CD4-positive, alpha-beta memory T cell (primary cell): ENCODE results near the gene GLE1. TPM values are rescaled to one million over a fixed set of nuclear protein-coding genes. Genes with fewer than 3 reads are reported as not detected.

Source experiments
- CTCF ChIA-PET: fragments of 350-600 bp; sonication (Branson Sonifier 250); formaldehyde crosslinking; loops from one replicate; lab custom pipeline; 2021; ENCODE audit warnings: inconsistent platforms; ENCODE audit not compliant: partially characterized antibody; lab: Charles Lee
- POLR2A ChIA-PET: fragments of 350-600 bp; sonication (Branson Sonifier 250); formaldehyde crosslinking; loops from one replicate; lab custom pipeline; 2021; ENCODE audit not compliant: partially characterized antibody; lab: Charles Lee
- DNase-seq, 5 donors: peaks; one replicate each; pipeline versions ENCODE4 v3.0.0 to v3.0.0-alpha.2; 2020 to 2022; ENCODE audit warnings: mixed read lengths in 1 of 5
- H3K27ac ChIP-seq: one replicate; pipeline ENCODE4 v1.7.0; 2013; ENCODE audit warnings: low read depth, low read length
- H3K27me3 ChIP-seq: 2 replicates; pipeline ENCODE4 v1.7.0; 2013; ENCODE audit warnings: mild to moderate bottlenecking, low read length, moderate library complexity; ENCODE audit not compliant: insufficient read depth
- H3K36me3 ChIP-seq: 2 replicates; pipeline ENCODE4 v1.7.0; 2013; ENCODE audit warnings: mild to moderate bottlenecking, low read length, moderate library complexity; ENCODE audit not compliant: insufficient read depth
- H3K4me1 ChIP-seq: 2 replicates; pipeline ENCODE4 v1.7.0; 2013; ENCODE audit warnings: mild to moderate bottlenecking, low read length, moderate library complexity; ENCODE audit not compliant: insufficient read depth
- H3K4me3 ChIP-seq, 2 donors: one replicate each; pipeline ENCODE4 v1.7.0; 2013; ENCODE audit warnings: low read length in 2 of 2, mild to moderate bottlenecking in 1 of 2
- H3K9me3 ChIP-seq, 2 donors: one replicate each; pipeline ENCODE4 v1.7.0; 2013; ENCODE audit warnings: low read length in 2 of 2, control low read depth in 1 of 2; ENCODE audit not compliant: control insufficient read depth in 1 of 2
- H3K27ac Mint-ChIP-seq, 7 donors: one replicate each; pipeline ENCODE4 v1.8.0; 2020 to 2021; ENCODE audit warnings: mixed read lengths in 7 of 7, mild to moderate bottlenecking in 6 of 7, inconsistent platforms in 3 of 7, moderate library complexity in 3 of 7
- H3K27me3 Mint-ChIP-seq, 2 donors: one replicate each; pipeline ENCODE4 v1.8.0; 2020 to 2021; ENCODE audit warnings: mixed read lengths in 2 of 2
- H3K36me3 Mint-ChIP-seq, 2 donors: one replicate each; pipeline ENCODE4 v1.8.0; 2020 to 2021; ENCODE audit warnings: mixed read lengths in 2 of 2, inconsistent platforms in 1 of 2, mild to moderate bottlenecking in 1 of 2
- H3K4me1 Mint-ChIP-seq, 4 donors: one replicate each; pipeline ENCODE4 v1.8.0; 2020 to 2021; ENCODE audit warnings: mixed read lengths in 4 of 4, mild to moderate bottlenecking in 1 of 4
- H3K4me3 Mint-ChIP-seq, 8 donors: one replicate each; pipeline ENCODE4 v1.8.0; 2020 to 2021; ENCODE audit warnings: mixed read lengths in 8 of 8, mild to moderate bottlenecking in 7 of 8, moderate library complexity in 6 of 8, inconsistent platforms in 3 of 8
- H3K9me3 Mint-ChIP-seq, 8 donors: one replicate each; pipeline ENCODE4 v1.8.0; 2020 to 2021; ENCODE audit warnings: mixed read lengths in 8 of 8, mild to moderate bottlenecking in 5 of 8, inconsistent platforms in 3 of 8, moderate library complexity in 1 of 8
- intact Hi-C: fragments of 100-400 bp; cut with micrococcal nuclease; formaldehyde crosslinking; loops from one replicate; pipeline ENCODE4 v1.15.1; 2023
- polyA plus RNA-seq, 2 donors: library from polyadenylated mRNA; unstranded; fragments of 300-500 nt; fragmentation: Illumina TruSeq; gene quantifications; one replicate each; pipeline ENCODE4 v1.2.3, GENCODE V29; 2021
- total RNA-seq, 2 experiments: library from RNA; stranded (reverse); gene quantifications; one replicate each; pipeline ENCODE4 v1.2.3, GENCODE V29; 2021

Gene GLE1
- total and polyA plus RNA-seq, 4 experiments from 2014 or later, result 22.4 to 32.2 (median 31.2) TPM

DNA sequence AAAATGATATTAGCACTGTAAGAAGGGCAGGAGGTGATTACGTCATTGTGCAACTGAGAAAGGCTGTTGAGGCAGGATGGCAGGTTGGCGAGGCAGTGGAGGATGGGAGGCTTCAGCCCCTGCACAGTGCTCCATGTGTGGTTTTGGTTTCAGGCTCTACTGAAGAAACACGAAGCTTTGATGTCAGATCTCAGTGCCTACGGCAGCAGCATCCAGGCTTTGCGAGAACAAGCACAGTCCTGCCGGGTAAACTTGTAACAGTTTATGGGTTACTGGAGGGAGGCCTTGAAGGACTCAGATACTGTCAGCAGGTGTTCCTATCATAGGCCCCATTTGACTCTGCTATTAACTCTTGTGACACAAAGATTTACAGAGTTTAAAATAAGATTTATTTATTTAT, 82.9 kb downstream of the GLE1 start:
- H3K4me1 ChIP-seq, result peaks cover 8% of the 10 kb centered on the region
- Mint-ChIP-seq H3K36me3 (peaks cover 54 to 81% of the 10 kb centered on the region in 2 donors), H3K4me1 (peaks cover 6 to 11% (median 7%) of the 10 kb centered on the region in 4 donors), H3K4me3 (no peak overlapping the region), H3K27me3 (no peaks in the 10 kb centered on the region), H3K27ac (peak overlapping the region; percentile 35 to 89 (median 73)), H3K9me3 (no peaks in the 10 kb centered on the region)
- H3K27ac ChIP-seq, result no peak overlapping the region
- H3K4me3 ChIP-seq, result no peak overlapping the region
- intact Hi-C loops, result no loop called here
- ChIA-PET CTCF (interaction anchor here (1.0 to 1.2 kb wide), 2 partner anchors 25 to 30 kb away, joined by 4 to 6 read pairs; no protein-coding TSS in a partner anchor), POLR2A (interaction anchor here (0.6 to 2.5 kb wide), 2 partner anchors 9 to 35 kb away, joined by 3 to 13 read pairs; partner anchors contain the start of gene SPTAN1)
- DNase-seq, result peak; percentile 39 to 54 (median 47)
- no peaks in the 10 kb centered on the region for H3K9me3 ChIP-seq
- peaks cover 78% of the 10 kb centered on the region for H3K36me3 ChIP-seq
- no peaks in the 10 kb centered on the region for H3K27me3 ChIP-seq

DNA sequence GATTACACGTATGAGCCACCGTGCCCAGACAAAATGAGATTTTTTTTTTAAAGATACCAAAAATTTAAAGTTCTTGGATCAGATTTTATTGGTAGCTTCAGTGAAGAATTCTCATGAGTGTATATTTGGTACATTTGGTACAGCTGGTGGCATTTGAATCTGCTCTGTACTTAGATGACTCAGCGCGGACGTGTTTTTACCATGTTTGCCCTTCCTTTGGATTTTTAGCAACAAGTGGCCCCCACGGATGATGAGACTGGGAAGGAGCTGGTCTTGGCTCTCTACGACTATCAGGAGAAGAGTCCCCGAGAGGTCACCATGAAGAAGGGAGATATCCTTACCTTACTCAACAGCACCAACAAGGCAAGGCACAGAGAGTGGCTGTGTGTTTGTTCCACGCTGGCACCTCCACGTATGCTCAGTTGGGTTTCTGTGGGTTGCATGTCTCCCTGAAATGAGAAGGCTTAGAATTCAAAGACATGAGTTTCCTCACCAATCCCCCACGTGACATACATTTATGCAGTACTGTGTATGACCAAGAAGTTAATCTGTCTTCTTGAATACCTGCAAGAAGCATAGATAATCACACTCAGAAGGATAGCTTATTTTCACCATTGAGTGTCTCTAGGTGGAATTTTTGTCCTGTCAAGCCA, 84.2 kb downstream of the GLE1 start:
- Mint-ChIP-seq H3K27me3 (no peaks in the 10 kb centered on the region), H3K27ac (peak overlapping the region in 5 of 7 donors; percentile 18 to 71 (median 36)), H3K36me3 (peaks cover 47 to 81% of the 10 kb centered on the region in 2 donors), H3K4me3 (no peak overlapping the region), H3K9me3 (no peaks in the 10 kb centered on the region), H3K4me1 (peaks cover 6 to 11% (median 7%) of the 10 kb centered on the region in 4 donors)
- H3K36me3 ChIP-seq, result peaks cover 77% of the 10 kb centered on the region
- POLR2A ChIA-PET, result interaction anchor here (0.6 to 2.5 kb wide), 2 partner anchors 16 to 37 kb away, joined by 3 to 13 read pairs; partner anchors contain the start of gene SPTAN1
- H3K4me1 ChIP-seq, result peaks cover 8% of the 10 kb centered on the region
- no peak overlapping the region for H3K4me3 ChIP-seq
- intact Hi-C loops, result no loop called here
- CTCF ChIA-PET, result no interaction called here
- no peak overlapping the region for H3K27ac ChIP-seq
- no peak for DNase-seq
- H3K27me3 ChIP-seq, result no peaks in the 10 kb centered on the region
- H3K9me3 ChIP-seq, result no peaks in the 10 kb centered on the region

Other genes with a start within 250 kb of the GLE1 start
- gene GOLGA2, start 228.7 kb upstream of the GLE1 start, total RNA-seq, result 10 to 100 TPM; 76.4 to 82.4 TPM
- 10 to 100 TPM in 1 of 2 donors, 1 to 10 TPM in 1; 1.4 to 10.5 TPM for gene GOLGA2, start 228.7 kb upstream of the GLE1 start, polyA plus RNA-seq
- 10 to 100 TPM; 11.5 to 14.9 TPM for gene SWI5, start 228.4 kb upstream of the GLE1 start, total RNA-seq
- 10 to 100 TPM; 25.5 to 30.7 TPM for gene SWI5, start 228.4 kb upstream of the GLE1 start, polyA plus RNA-seq
- gene TRUB2, start 182.3 kb upstream of the GLE1 start, total RNA-seq, result 10 to 100 TPM; 19.6 to 19.8 TPM
- 10 to 100 TPM; 22.8 to 27.4 TPM for gene TRUB2, start 182.3 kb upstream of the GLE1 start, polyA plus RNA-seq
- gene COQ4, start 181.9 kb upstream of the GLE1 start, total RNA-seq, result 10 to 100 TPM; 50.0 to 51.3 TPM
- 10 to 100 TPM; 34.8 to 42.6 TPM for gene COQ4, start 181.9 kb upstream of the GLE1 start, polyA plus RNA-seq
- gene SLC27A4, start 164.2 kb upstream of the GLE1 start, total RNA-seq, result 10 to 100 TPM; 13.9 to 16.3 TPM
- gene SLC27A4, start 164.2 kb upstream of the GLE1 start, polyA plus RNA-seq, result 1 to 10 TPM; 5.4 to 8.6 TPM
- gene URM1, start 133.3 kb upstream of the GLE1 start, total RNA-seq, result 10 to 100 TPM; 44.1 to 45.5 TPM
- 10 to 100 TPM; 50.5 to 50.8 TPM for gene URM1, start 133.3 kb upstream of the GLE1 start, polyA plus RNA-seq
- gene CERCAM, start 83.9 kb upstream of the GLE1 start, total RNA-seq, result under 1 TPM; 0.29 to 0.64 TPM
- under 1 TPM in 1 of 2 donors, not detected in 1; 0.38 TPM for gene CERCAM, start 83.9 kb upstream of the GLE1 start, polyA plus RNA-seq
- gene ODF2, start 48.7 kb upstream of the GLE1 start, total RNA-seq, result 10 to 100 TPM; 32.3 to 33.6 TPM
- 10 to 100 TPM in 1 of 2 donors, 1 to 10 TPM in 1; 10.0 to 24.6 TPM for gene ODF2, start 48.7 kb upstream of the GLE1 start, polyA plus RNA-seq
- gene SPTAN1, start 47.9 kb downstream of the GLE1 start, total RNA-seq, result 100 to 1,000 TPM; 593 to 595 TPM
- gene SPTAN1, start 47.9 kb downstream of the GLE1 start, polyA plus RNA-seq, result 100 to 1,000 TPM in 1 of 2 donors, 10 to 100 TPM in 1; 14.0 to 194 TPM
- 1 to 10 TPM; 4.3 to 4.6 TPM for gene DYNC2I2, start 152.1 kb downstream of the GLE1 start, total RNA-seq
- gene DYNC2I2, start 152.1 kb downstream of the GLE1 start, polyA plus RNA-seq, result 1 to 10 TPM; 1.7 to 2.4 TPM
- 100 to 1,000 TPM; 261 to 264 TPM for gene SET, start 184.5 kb downstream of the GLE1 start, total RNA-seq
- gene SET, start 184.5 kb downstream of the GLE1 start, polyA plus RNA-seq, result 100 to 1,000 TPM; 132 to 191 TPM
- gene PKN3, start 197.8 kb downstream of the GLE1 start, total RNA-seq, result 1 to 10 TPM; 1.7 to 2.6 TPM
- gene PKN3, start 197.8 kb downstream of the GLE1 start, polyA plus RNA-seq, result 1 to 10 TPM in 1 of 2 donors, under 1 TPM in 1; 0.48 to 1.3 TPM
- gene ZDHHC12, start 219.4 kb downstream of the GLE1 start, total RNA-seq, result 10 to 100 TPM; 24.6 to 25.7 TPM
- gene ZDHHC12, start 219.4 kb downstream of the GLE1 start, polyA plus RNA-seq, result 10 to 100 TPM; 57.6 to 75.7 TPM